Keratinocyte (primary cell): ENCODE data around the gene RNF4. TPM values are rescaled to one million over a fixed set of nuclear protein-coding genes. Genes with fewer than 3 reads are reported as not detected.

Experiments
- DNase-seq: peaks from one replicate; pipeline ENCODE4 v3.0.0-alpha.2; 2011; ENCODE audit warnings: low read depth, missing footprints, low spot score
- FAIRE-seq: peaks from 2 replicates; lab custom pipeline; 2011; peaks lifted over from hg19 to GRCh38; lab: Jason Lieb, UNC
- H2AFZ ChIP-seq: 2 replicates; pipeline ENCODE4 v1.6.0; 2012; ENCODE audit warnings: low read length, control low read depth, inconsistent platforms; ENCODE audit not compliant: control insufficient read depth
- H3K27ac ChIP-seq: 2 replicates; pipeline ENCODE4 v1.5.1; 2011; ENCODE audit warnings: low read length; ENCODE audit not compliant: control insufficient read depth, insufficient read depth
- H3K27me3 ChIP-seq: 3 replicates; pipeline ENCODE4 v1.6.0; 2011; ENCODE audit warnings: low read length; ENCODE audit not compliant: control insufficient read depth, insufficient read depth; ENCODE audit errors: extremely low read depth
- H3K36me3 ChIP-seq, 2 experiments: 2 replicates in 1 of 2; 3 replicates in 1 of 2; pipeline ENCODE4 v1.5.1; 2011; ENCODE audit warnings: low read length in 2 of 2, mild to moderate bottlenecking in 1 of 2; ENCODE audit not compliant: control insufficient read depth in 2 of 2, insufficient read depth in 2 of 2; ENCODE audit errors: extremely low read depth in 1 of 2
- H3K4me1 ChIP-seq: 3 replicates; pipeline ENCODE4 v1.5.1; 2011; ENCODE audit warnings: low read length; ENCODE audit not compliant: control insufficient read depth, insufficient read depth; ENCODE audit errors: extremely low read depth
- H3K4me2 ChIP-seq: 3 replicates; pipeline ENCODE4 v1.6.0; 2011; ENCODE audit warnings: low read depth, low read length; ENCODE audit not compliant: control insufficient read depth, insufficient read depth; ENCODE audit errors: extremely low read depth
- H3K4me3 ChIP-seq, 3 experiments: fragments of 200-600 bp in 1 of 3; sonication (generic) in 1 of 3; 2 replicates in 2 of 3; 3 replicates in 1 of 3; pipeline ENCODE4 v1.5.1; 2011 to 2016; ENCODE audit warnings: low read length in 3 of 3, mild to moderate bottlenecking in 3 of 3, control low read depth in 2 of 3, inconsistent platforms in 1 of 3, low read depth in 1 of 3, mixed read lengths in 1 of 3, mixed run types in 1 of 3, moderate library complexity in 1 of 3; ENCODE audit not compliant: control insufficient read depth in 2 of 3, insufficient read depth in 2 of 3; ENCODE audit errors: extremely low read depth in 1 of 3
- H3K79me2 ChIP-seq: 2 replicates; pipeline ENCODE4 v1.6.0; 2012; ENCODE audit warnings: low read length; ENCODE audit not compliant: control insufficient read depth, insufficient read depth
- H3K9ac ChIP-seq: 3 replicates; pipeline ENCODE4 v1.6.0; 2011; ENCODE audit warnings: low read length; ENCODE audit not compliant: control insufficient read depth, insufficient read depth; ENCODE audit errors: extremely low read depth
- H3K9me1 ChIP-seq: 3 replicates; pipeline ENCODE4 v1.6.0; 2011; ENCODE audit warnings: low read length; ENCODE audit not compliant: control insufficient read depth, insufficient read depth; ENCODE audit errors: extremely low read depth
- H3K9me3 ChIP-seq: 2 replicates; pipeline ENCODE4 v1.5.1; 2012; ENCODE audit warnings: low read depth, low read length; ENCODE audit not compliant: control insufficient read depth
- H4K20me1 ChIP-seq: 3 replicates; pipeline ENCODE4 v1.6.0; 2011; ENCODE audit warnings: low read length; ENCODE audit not compliant: control insufficient read depth, insufficient read depth; ENCODE audit errors: extremely low read depth
- EZH2 ChIP-seq: IDR thresholded peaks from one replicate; pipeline ENCODE4 v1.6.1; 2012; ENCODE audit warnings: inconsistent platforms, mild to moderate bottlenecking, low read length, moderate library complexity
- dilution Hi-C: fragments of 300-500 bp; cut with MboI; formaldehyde crosslinking; loops from one replicate; pipeline ENCODE4 v1.7.0; 2020; ENCODE audit warnings: low sequenced_read_pairs; ENCODE audit not compliant: extremely low pct_ligation_motif_present
- polyA plus RNA-seq, 5 experiments: library from polyadenylated mRNA; depleted of rRNA in 3 of 5; stranded (reverse) in 3 of 5; stranded (forward) in 1 of 5; unstranded in 1 of 5; fragments of >200 nt; gene quantifications; 1 replicate in 1 of 5; 2 replicates in 3 of 5; 3 replicates in 1 of 5; pipeline versions ENCODE4 v1.2.1 to v1.2.3, GENCODE V29; 2011 to 2012; ENCODE audit warnings: missing spikeins in 2 of 5, low read depth in 1 of 5, low replicate concordance in 1 of 5
- TF ChIP-seq, protein P1 (sequence below), 3 experiments: IDR thresholded peaks in 1 of 3; conservative IDR thresholded peaks in 1 of 3; optimal IDR thresholded peaks in 1 of 3; 2 replicates in 2 of 3; 3 replicates in 1 of 3; pipeline versions ENCODE3 to v1.5.1; 2011; ENCODE audit warnings: low read length in 3 of 3, mild to moderate bottlenecking in 3 of 3, moderate library complexity in 2 of 3, control low read depth in 1 of 3, inconsistent platforms in 1 of 3; ENCODE audit not compliant: insufficient read depth in 2 of 3; ENCODE audit errors: extremely low read depth in 1 of 3

Gene RNF4
- polyA plus RNA-seq, 1 donor (not counting 4 experiments of a cell fraction or from before 2014, with no cell fraction given) = 63.6 TPM

DNA sequence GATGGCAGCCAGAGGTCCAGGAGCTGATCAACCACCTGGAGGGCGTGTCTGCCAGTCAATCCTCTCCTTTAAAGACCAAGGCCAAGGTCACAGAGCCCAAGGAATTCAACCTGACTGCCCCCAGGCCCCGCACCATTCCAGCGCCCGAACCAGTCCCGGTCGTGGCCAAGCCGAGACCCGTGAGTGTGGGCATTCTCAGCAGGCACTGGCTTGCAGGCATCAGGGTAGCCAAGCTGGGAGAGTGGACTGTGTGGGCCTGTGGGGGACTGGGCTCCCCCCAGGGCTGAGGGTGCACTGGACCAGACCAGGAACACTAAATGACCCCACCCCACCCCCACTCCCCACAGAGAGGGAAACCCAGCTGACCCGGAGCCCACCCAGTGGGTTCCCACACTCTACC, 23.8 kb upstream of the RNF4 start:
- DNase-seq (no peak), FAIRE-seq (no peak)
- H3K36me3 ChIP-seq = no peaks in the 10 kb centered on the region
- no peaks in the 10 kb centered on the region for H3K9me3 ChIP-seq
- no peaks in the 10 kb centered on the region for H4K20me1 ChIP-seq
- H3K9ac ChIP-seq = no peak overlapping the region
- H3K4me3 ChIP-seq = no peak overlapping the region
- no peaks in the 10 kb centered on the region for H3K4me1 ChIP-seq
- H2AFZ ChIP-seq = no peak overlapping the region
- no peak overlapping the region for H3K4me2 ChIP-seq
- H3K79me2 ChIP-seq = no peaks in the 10 kb centered on the region
- no peak overlapping the region for H3K27ac ChIP-seq
- no peak for TF ChIP-seq EZH2
- TF ChIP-seq, protein P1, sequence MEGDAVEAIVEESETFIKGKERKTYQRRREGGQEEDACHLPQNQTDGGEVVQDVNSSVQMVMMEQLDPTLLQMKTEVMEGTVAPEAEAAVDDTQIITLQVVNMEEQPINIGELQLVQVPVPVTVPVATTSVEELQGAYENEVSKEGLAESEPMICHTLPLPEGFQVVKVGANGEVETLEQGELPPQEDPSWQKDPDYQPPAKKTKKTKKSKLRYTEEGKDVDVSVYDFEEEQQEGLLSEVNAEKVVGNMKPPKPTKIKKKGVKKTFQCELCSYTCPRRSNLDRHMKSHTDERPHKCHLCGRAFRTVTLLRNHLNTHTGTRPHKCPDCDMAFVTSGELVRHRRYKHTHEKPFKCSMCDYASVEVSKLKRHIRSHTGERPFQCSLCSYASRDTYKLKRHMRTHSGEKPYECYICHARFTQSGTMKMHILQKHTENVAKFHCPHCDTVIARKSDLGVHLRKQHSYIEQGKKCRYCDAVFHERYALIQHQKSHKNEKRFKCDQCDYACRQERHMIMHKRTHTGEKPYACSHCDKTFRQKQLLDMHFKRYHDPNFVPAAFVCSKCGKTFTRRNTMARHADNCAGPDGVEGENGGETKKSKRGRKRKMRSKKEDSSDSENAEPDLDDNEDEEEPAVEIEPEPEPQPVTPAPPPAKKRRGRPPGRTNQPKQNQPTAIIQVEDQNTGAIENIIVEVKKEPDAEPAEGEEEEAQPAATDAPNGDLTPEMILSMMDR (optimal IDR thresholded peaks at IDR 0.05 in 1 of 3, IDR thresholded peaks at IDR 0.05 in 1 of 3, conservative IDR thresholded peaks at IDR 0.05 in 1 of 3; ENCODE audit: extremely low read depth in 1 of 3, insufficient read depth in 2 of 3, low read length in 3 of 3) = no peak
- no peaks in the 10 kb centered on the region for H3K9me1 ChIP-seq
- dilution Hi-C loops = no loop called here
- peaks cover 4% of the 10 kb centered on the region for H3K27me3 ChIP-seq

DNA sequence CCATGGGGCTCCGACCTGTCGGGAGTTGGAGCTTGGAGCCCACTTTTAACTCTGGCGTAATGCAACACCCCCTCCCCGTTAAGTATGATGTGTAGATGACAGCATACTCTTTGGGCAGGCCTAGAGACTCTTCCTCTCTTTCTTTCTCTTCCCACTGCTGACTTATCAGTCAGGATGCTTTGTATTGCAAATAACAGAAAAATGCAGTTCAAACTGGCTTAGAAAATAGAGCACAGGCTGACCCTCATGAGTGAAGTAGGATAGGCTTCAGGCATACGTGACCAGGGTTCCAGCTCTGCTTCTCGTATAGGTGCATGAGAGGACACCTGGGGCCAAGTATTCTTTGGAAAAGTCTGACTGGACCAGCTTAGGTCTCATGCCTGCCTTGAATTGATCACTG, 23.3 kb upstream of the RNF4 start:
- TF ChIP-seq EZH2 = no peak
- TF ChIP-seq, protein P1 (optimal IDR thresholded peaks at IDR 0.05 in 1 of 3, IDR thresholded peaks at IDR 0.05 in 1 of 3, conservative IDR thresholded peaks at IDR 0.05 in 1 of 3; ENCODE audit: extremely low read depth in 1 of 3, insufficient read depth in 2 of 3, low read length in 3 of 3) = no peak
- Histone ChIP-seq H3K4me3 (no peak overlapping the region), H3K79me2 (no peaks in the 10 kb centered on the region), H3K27ac (no peak overlapping the region), H4K20me1 (no peaks in the 10 kb centered on the region), H3K4me2 (no peak overlapping the region), H3K9me1 (no peaks in the 10 kb centered on the region), H2AFZ (no peak overlapping the region), H3K9me3 (no peaks in the 10 kb centered on the region), H3K9ac (no peak overlapping the region), H3K4me1 (no peaks in the 10 kb centered on the region), H3K27me3 (peaks cover 9% of the 10 kb centered on the region), H3K36me3 (no peaks in the 10 kb centered on the region)
- dilution Hi-C loops = no loop called here
- no peak for FAIRE-seq
- no peak for DNase-seq
